GM10847 (cell line): ENCODE data around the gene PNO1.

Experiments
- POLR2A ChIP-seq: IDR thresholded peaks from 2 replicates; pipeline ENCODE4 v1.6.1; 2011; ENCODE audit not compliant: insufficient read length; ENCODE audit errors: extremely low read depth

The PNO1 gene

GRCh38 chr2:68141875-68142274 is 15.8 kb upstream of the PNO1 start:
- TF ChIP-seq POLR2A, result no peak

- TF ChIP-seq POLR2A, result no peak
Observed at GRCh38 chr2:68151037-68151436, 6.7 kb upstream of the PNO1 start.

DNA sequence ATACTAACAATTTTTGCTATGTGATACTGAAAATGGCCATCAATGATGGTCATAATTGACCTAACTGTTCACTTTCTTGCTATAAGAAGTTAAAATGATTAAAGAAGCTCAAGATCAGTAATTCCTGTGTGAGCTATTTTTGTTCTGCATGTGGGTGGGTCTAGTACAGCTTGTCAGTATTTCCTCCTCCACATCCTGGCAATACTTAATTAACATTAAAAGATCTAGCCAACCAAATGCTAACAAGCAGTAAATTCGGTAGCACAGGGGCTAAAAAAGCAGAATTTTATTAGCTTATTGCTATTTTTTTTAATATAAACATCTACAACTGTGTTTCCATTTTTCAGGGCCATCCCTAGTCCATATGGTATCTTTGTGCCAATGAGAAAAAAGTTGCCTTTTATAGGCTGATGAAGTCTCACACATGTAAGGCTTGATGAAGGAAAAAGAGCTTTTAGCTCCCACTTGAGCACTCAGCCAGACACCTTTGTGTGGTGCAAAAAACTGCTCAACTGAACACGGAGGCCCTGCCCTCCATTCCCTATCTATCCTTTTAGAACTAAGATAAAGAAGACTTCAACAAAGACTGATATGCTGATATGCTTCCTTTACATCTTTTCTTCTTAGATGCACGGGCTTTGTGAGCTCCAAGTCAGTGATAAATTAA is 4.9 kb upstream of the PNO1 start:
- TF ChIP-seq POLR2A, result no peak

DNA sequence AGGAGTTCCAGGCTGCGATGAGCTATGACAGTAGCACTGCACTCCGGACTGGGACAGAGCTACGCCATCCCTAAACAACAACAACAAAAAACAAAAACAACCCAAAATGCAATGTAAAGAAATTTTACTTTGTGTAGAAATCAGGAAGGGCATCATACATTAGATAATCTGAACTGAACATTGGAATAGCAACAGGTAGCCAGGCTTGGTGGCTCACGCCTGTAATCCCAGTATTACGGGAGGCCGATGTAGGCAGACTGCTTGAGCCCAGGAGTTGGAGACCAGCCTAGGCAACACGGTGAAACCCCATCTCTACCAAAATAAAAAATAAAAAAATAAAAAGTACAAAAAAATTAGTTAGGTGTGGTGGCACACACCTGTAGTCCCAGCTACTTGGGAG is 2.1 kb upstream of the PNO1 start:
- no peak for TF ChIP-seq POLR2A

GRCh38 chr2:68156419-68156818 is 1.3 kb upstream of the PNO1 start:
- no peak for TF ChIP-seq POLR2A

DNA sequence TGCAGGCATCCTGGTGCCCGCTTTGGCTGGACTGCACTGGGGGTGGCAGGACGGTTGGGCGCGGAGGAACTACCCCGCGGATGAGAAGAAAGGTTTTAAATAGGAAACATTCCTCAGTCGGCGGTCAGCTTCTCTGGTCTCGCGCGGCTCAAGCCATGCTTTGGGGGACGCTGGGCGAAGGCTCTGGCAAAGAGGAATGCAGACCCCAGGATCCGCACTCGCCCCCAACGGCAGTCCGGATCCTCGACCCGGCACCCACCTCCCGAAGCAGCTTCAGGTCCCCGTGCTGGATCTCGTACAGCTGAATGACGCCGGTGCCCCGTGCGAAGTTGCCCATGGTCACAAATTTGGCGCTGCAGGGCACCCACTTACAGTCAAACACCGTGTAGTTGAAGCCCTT is 686 bp upstream of the PNO1 start:
- TF ChIP-seq POLR2A, result no peak

GRCh38 chr2:68158134-68158447 is 403 bp downstream of the PNO1 start:
- TF ChIP-seq POLR2A, result no peak

GRCh38 chr2:68163641-68164040 is 6.0 kb downstream of the PNO1 start:
- no peak for TF ChIP-seq POLR2A

- no peak for TF ChIP-seq POLR2A
Observed at GRCh38 chr2:68167186-68167585, 9.5 kb downstream of the PNO1 start.

- no peak for TF ChIP-seq POLR2A
Observed at GRCh38 chr2:68169308-68169707, 11.6 kb downstream of the PNO1 start.

DNA sequence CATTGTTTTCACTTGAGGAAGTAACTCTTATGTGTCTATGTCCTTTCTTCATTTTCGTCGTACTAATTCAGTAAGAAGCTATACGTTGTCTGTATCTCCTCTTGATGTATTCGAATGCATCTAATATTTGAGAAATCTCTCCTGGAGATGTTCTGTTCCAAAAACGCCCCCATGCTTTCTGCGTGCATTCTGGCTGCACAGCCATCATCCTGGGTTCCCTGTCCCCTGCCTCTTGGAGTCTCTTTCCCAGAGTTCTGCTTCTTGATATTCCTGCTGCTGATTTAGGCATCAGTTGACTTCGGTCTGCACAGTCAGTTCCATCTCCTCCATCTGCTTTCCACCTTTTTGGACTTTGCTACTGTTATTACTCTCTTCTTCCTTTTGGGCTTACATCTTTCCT is 13.5 kb downstream of the PNO1 start:
- TF ChIP-seq POLR2A, result no peak

DNA sequence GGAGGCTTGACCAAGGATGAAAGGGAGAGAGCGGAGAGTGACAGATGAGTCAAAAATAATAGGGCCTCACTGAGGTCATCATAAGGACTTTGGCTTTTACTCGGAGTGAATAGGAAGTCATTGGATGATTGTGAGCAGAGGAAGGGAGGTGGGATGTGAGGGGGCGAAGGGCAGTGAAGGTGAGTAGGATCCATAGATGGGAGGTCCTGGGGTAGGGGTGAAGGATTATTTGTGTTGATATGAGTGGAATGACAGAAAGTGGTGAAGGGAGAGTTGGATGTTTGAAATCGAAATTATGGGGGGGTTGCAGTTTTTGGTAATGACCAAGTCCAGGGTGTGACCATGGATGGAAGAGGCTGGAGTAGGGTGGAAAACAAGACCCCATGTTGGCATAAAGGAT is 14.0 kb downstream of the PNO1 start:
- no peak for TF ChIP-seq POLR2A

DNA sequence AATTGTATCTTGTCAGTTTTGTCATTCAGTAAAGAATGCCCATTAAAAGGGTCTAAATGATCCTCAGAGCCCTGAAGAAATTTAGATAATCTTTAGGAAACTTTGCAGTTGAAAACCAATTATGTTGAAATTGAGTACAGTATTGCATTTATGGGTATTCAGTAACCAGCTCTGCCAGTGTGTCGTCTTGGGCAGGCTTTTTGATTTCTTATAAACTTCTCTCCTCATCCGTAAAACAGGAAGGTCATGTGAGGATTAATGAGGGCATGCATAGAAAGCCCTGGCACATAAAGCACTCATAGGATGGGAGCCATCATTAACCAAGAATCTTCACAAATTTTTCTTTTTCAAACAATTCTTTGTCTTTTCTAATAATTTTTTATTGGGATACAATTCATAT is 14.8 kb downstream of the PNO1 start:
- no peak for TF ChIP-seq POLR2A

GRCh38 chr2:68172990-68173700 is 15.5 kb downstream of the PNO1 start:
- no peak for TF ChIP-seq POLR2A

- TF ChIP-seq POLR2A, result no peak
Observed at GRCh38 chr2:68176657-68177056, 19.0 kb downstream of the PNO1 start.

- no peak for TF ChIP-seq POLR2A
Observed at GRCh38 chr2:68177541-68177940, 19.9 kb downstream of the PNO1 start.

DNA sequence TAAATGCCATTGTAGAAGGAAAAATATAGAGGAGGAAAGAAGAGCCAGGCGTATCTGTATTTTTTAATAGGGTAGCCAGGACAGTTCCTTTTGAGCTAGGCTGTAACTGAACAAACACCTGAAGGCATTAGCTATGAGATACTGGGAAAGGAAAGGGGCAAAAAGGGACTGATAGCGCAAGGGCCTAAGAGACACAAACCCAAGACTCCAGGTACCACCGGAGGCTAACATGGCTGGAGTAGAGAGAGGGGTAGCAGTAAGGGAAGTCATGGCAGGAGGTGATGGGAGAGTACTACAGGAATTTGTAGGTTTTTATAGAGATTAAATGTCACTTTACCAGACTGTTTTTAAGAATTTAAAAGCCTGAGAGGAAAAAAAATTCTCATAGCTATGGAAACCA is 20.7 kb downstream of the PNO1 start:
- TF ChIP-seq POLR2A, result no peak

GRCh38 chr2:68178954-68179627 is 21.4 kb downstream of the PNO1 start:
- TF ChIP-seq POLR2A, result no peak
